ENCODE data around the gene SRCAP.

Gene SRCAP

DNA sequence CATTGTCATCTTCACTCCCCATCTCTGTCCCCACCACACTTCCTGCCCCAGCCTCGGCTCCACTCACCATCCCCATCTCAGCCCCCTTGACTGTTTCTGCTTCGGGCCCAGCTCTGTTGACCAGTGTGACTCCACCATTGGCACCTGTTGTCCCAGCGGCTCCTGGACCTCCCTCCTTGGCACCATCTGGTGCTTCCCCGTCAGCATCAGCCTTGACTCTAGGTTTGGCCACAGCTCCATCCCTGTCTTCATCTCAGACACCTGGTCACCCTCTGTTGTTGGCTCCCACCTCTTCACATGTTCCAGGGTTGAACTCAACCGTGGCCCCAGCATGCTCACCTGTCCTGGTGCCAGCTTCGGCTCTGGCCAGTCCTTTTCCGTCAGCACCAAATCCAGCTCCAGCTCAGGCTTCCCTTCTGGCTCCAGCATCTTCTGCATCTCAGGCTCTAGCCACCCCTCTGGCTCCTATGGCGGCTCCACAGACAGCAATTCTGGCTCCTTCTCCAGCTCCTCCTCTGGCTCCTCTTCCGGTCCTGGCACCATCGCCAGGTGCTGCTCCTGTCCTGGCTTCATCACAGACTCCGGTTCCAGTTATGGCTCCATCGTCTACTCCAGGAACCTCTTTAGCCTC lies 24.9 kb downstream of the SRCAP start:
- H3K27me3 ChIP-seq (ENCODE audit: insufficient read depth, low read depth) = no peaks in the 10 kb centered on the region
- H3K4me1 ChIP-seq (ENCODE audit: low read depth, poor library complexity, severe bottlenecking) = peaks cover 18% of the 10 kb centered on the region
- peaks cover 37% of the 10 kb centered on the region; the same call in 1 of the 2 replicates for H3K36me3 ChIP-seq (ENCODE audit: insufficient read depth)
- TF ChIP-seq, protein P1, sequence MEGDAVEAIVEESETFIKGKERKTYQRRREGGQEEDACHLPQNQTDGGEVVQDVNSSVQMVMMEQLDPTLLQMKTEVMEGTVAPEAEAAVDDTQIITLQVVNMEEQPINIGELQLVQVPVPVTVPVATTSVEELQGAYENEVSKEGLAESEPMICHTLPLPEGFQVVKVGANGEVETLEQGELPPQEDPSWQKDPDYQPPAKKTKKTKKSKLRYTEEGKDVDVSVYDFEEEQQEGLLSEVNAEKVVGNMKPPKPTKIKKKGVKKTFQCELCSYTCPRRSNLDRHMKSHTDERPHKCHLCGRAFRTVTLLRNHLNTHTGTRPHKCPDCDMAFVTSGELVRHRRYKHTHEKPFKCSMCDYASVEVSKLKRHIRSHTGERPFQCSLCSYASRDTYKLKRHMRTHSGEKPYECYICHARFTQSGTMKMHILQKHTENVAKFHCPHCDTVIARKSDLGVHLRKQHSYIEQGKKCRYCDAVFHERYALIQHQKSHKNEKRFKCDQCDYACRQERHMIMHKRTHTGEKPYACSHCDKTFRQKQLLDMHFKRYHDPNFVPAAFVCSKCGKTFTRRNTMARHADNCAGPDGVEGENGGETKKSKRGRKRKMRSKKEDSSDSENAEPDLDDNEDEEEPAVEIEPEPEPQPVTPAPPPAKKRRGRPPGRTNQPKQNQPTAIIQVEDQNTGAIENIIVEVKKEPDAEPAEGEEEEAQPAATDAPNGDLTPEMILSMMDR (conservative IDR thresholded peaks at IDR 0.05; ENCODE audit: low read depth, low read length) = no peak
- peaks cover 8% of the 10 kb centered on the region; the same call in 1 of the 2 replicates for H3K79me2 ChIP-seq (ENCODE audit: insufficient read depth, low read depth)
- H3K4me3 ChIP-seq (IDR thresholded peaks at IDR 0.05; ENCODE audit: insufficient read depth, low read depth, low read length) = no peak overlapping the region
- no peak overlapping the region for H3K27ac ChIP-seq
- no peak overlapping the region for H3K9ac ChIP-seq
- H4K20me1 ChIP-seq (ENCODE audit: insufficient read depth) = no peaks in the 10 kb centered on the region
- no peak overlapping the region for H3K4me2 ChIP-seq
- no peak overlapping the region for H2AFZ ChIP-seq (ENCODE audit: low read depth)

DNA sequence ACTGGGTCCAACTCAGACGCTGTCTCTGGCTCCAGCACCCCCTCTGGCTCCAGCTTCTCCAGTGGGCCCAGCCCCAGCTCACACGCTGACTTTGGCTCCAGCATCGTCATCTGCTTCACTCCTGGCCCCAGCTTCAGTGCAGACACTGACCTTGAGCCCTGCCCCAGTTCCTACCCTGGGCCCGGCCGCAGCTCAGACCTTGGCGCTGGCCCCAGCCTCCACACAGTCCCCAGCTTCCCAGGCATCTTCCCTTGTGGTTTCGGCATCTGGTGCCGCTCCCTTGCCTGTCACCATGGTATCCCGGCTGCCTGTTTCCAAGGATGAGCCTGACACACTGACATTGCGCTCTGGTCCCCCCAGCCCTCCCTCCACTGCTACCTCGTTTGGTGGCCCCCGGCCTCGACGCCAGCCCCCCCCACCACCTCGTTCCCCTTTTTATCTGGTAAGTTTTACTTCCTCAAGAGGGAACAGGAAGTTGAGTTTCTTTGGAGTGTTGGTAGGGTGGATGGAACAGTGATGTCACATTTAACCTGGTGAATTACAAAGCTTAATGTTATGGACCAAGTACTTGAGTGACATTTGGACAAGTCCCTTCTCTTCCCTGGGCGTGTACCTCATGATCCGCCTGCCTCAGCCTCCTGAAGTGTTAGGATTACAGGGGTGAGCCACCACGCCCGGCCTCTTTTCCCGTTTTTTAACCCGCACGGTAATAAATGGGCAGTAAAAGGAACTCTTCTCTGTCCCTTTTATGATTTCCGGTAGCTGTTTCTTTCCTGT lies 25.9 kb downstream of the SRCAP start:
- TF ChIP-seq, protein P1 (conservative IDR thresholded peaks at IDR 0.05; ENCODE audit: low read depth, low read length) = no peak
- Histone ChIP-seq H3K27ac (no peak overlapping the region), H3K9ac (no peak overlapping the region), H3K27me3 (ENCODE audit: insufficient read depth, low read depth) (no peaks in the 10 kb centered on the region), H3K4me1 (ENCODE audit: low read depth, poor library complexity, severe bottlenecking) (peaks cover 20% of the 10 kb centered on the region), H3K79me2 (ENCODE audit: insufficient read depth, low read depth) (peaks cover 6% of the 10 kb centered on the region; the same call in 1 of the 2 replicates), H2AFZ (ENCODE audit: low read depth) (no peak overlapping the region), H3K4me3 (IDR thresholded peaks at IDR 0.05; ENCODE audit: insufficient read depth, low read depth, low read length) (no peak overlapping the region), H3K4me2 (no peak overlapping the region), H4K20me1 (ENCODE audit: insufficient read depth) (no peaks in the 10 kb centered on the region), H3K36me3 (ENCODE audit: insufficient read depth) (peaks cover 38% of the 10 kb centered on the region; the same call in 1 of the 2 replicates)

DNA sequence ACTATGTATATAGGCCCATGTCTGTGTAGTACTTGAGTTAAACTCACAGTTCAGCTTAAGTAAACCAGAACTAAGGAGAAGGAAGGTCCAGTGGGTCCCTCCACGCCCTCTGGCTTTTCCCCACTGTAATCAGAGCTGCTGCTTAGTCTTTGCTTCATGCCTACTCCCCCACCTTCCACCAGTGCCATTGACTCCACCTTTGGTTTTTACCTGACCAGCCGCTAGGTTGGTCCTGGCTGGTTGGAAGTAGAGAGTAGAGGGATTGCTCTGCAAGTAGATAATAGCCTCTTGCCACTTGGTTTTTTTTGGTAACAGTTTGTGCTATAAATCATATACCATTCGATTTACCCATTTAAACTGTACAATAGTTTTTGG lies 26.4 kb downstream of the SRCAP start:
- Histone ChIP-seq H3K4me3 (IDR thresholded peaks at IDR 0.05; ENCODE audit: insufficient read depth, low read depth, low read length) (no peak overlapping the region), H3K4me1 (ENCODE audit: low read depth, poor library complexity, severe bottlenecking) (peaks cover 22% of the 10 kb centered on the region), H2AFZ (ENCODE audit: low read depth) (no peak overlapping the region), H3K36me3 (ENCODE audit: insufficient read depth) (peaks cover 32% of the 10 kb centered on the region; the same call in 1 of the 2 replicates), H3K79me2 (ENCODE audit: insufficient read depth, low read depth) (peaks cover 3% of the 10 kb centered on the region; the same call in 1 of the 2 replicates), H3K27me3 (ENCODE audit: insufficient read depth, low read depth) (no peaks in the 10 kb centered on the region), H3K4me2 (no peak overlapping the region), H4K20me1 (ENCODE audit: insufficient read depth) (no peaks in the 10 kb centered on the region), H3K27ac (no peak overlapping the region), H3K9ac (no peak overlapping the region)
- TF ChIP-seq, protein P1 (conservative IDR thresholded peaks at IDR 0.05; ENCODE audit: low read depth, low read length) = no peak

DNA sequence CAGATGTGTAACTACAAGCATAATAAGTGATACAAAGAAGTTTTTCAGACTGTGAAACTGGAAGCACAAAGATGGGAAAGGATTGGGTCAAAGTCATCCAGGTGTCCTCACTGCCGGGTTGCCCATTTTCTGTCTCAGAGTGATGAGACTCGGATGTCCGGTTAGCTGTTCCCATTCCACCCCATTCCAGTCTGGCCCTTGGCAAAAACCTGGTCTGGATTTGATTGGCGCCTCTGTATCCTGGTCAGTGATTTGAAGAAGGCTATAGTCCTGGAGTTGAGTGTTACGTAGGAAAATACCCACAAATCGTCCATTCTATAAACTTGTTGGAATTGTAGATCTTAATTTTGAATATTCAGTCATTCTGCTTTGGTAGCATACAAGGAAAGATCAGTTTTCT lies 29.4 kb downstream of the SRCAP start:
- TF ChIP-seq, protein P1 (conservative IDR thresholded peaks at IDR 0.05; ENCODE audit: low read depth, low read length) = no peak
- no peak overlapping the region for H3K4me3 ChIP-seq (IDR thresholded peaks at IDR 0.05; ENCODE audit: insufficient read depth, low read depth, low read length)
- no peaks in the 10 kb centered on the region for H3K79me2 ChIP-seq (ENCODE audit: insufficient read depth, low read depth)
- H3K27ac ChIP-seq = no peak overlapping the region
- H2AFZ ChIP-seq (ENCODE audit: low read depth) = no peak overlapping the region
- peaks cover 22% of the 10 kb centered on the region for H3K4me1 ChIP-seq (ENCODE audit: low read depth, poor library complexity, severe bottlenecking)
- no peaks in the 10 kb centered on the region for H3K27me3 ChIP-seq (ENCODE audit: insufficient read depth, low read depth)
- H3K9ac ChIP-seq = no peak overlapping the region
- peaks cover 18% of the 10 kb centered on the region; the same call in 1 of the 2 replicates for H3K36me3 ChIP-seq (ENCODE audit: insufficient read depth)
- no peaks in the 10 kb centered on the region for H4K20me1 ChIP-seq (ENCODE audit: insufficient read depth)
- H3K4me2 ChIP-seq = no peak overlapping the region

All from KMS-11 (cell line).